H1 (cell line): ENCODE results near the gene TBX6. TPM values are rescaled to one million over a fixed set of nuclear protein-coding genes. Genes with fewer than 3 reads are reported as not detected.

Source experiments
- CTCF ChIA-PET: fragments of 300-600 bp; sonication (Branson Sonifier 250); formaldehyde crosslinking; loops from one replicate; lab custom pipeline; 2021; ENCODE audit not compliant: partially characterized antibody; lab: Charles Lee
- POLR2A ChIA-PET: fragments of 300-600 bp; sonication (Branson Sonifier 250); formaldehyde crosslinking; loops from one replicate; lab custom pipeline; 2021; ENCODE audit warnings: inconsistent platforms; ENCODE audit not compliant: partially characterized antibody; lab: Charles Lee
- DNase-seq, 2 experiments: peaks; one replicate each; pipeline versions ENCODE4 v3.0.0 to v3.0.0-alpha.2; 2010 to 2022; ENCODE audit warnings: low spot score in 2 of 2, low read depth in 1 of 2, mixed read lengths in 1 of 2
- FAIRE-seq: peaks from 2 replicates; lab custom pipeline; 2011; peaks lifted over from hg19 to GRCh38; lab: Jason Lieb, UNC
- H2AFZ ChIP-seq: 2 replicates; pipeline ENCODE4 v1.8.1; 2012; ENCODE audit warnings: low read length, inconsistent platforms
- H2AK5ac ChIP-seq: 2 replicates; pipeline ENCODE4 v1.6.1; 2013; ENCODE audit warnings: low read depth, low read length
- H2BK120ac ChIP-seq: replicated peaks from 2 replicates; pipeline ENCODE3; 2013; ENCODE audit warnings: low read depth, low read length, inconsistent platforms
- H2BK12ac ChIP-seq: 2 replicates; pipeline ENCODE4 v1.6.1; 2013; ENCODE audit warnings: low read depth, low read length
- H2BK15ac ChIP-seq: 2 replicates; pipeline ENCODE4 v1.6.1; 2013; ENCODE audit warnings: low read length
- H2BK20ac ChIP-seq: 2 replicates; pipeline ENCODE4 v1.6.1; 2013; ENCODE audit warnings: low read length
- H2BK5ac ChIP-seq: 2 replicates; pipeline ENCODE4 v1.6.1; 2013; ENCODE audit warnings: low read depth, low read length
- H3K14ac ChIP-seq: 2 replicates; pipeline ENCODE4 v1.6.1; 2013; ENCODE audit warnings: inconsistent platforms; ENCODE audit not compliant: insufficient read length
- H3K18ac ChIP-seq: 2 replicates; pipeline ENCODE4 v1.6.1; 2013; ENCODE audit warnings: low read length; ENCODE audit errors: extremely low read depth
- H3K23ac ChIP-seq: 2 replicates; pipeline ENCODE4 v1.6.1; 2013; ENCODE audit warnings: inconsistent platforms; ENCODE audit not compliant: insufficient read length
- H3K23me2 ChIP-seq: 2 replicates; pipeline ENCODE4 v1.6.1; 2013; ENCODE audit warnings: low read depth, low read length
- H3K27ac ChIP-seq: 2 replicates; pipeline ENCODE4 v1.6.1; 2011; ENCODE audit warnings: low read depth, low read length, inconsistent platforms
- H3K27me3 ChIP-seq, 4 experiments: replicated peaks in 1 of 4; 1 replicate in 1 of 4; 2 replicates in 3 of 4; pipeline versions ENCODE4 v1.6.1 to v1.8.1; 2011 to 2013; ENCODE audit warnings: low read length in 3 of 4, mild to moderate bottlenecking in 3 of 4, inconsistent platforms in 2 of 4, mixed read lengths in 2 of 4, moderate library complexity in 1 of 4; ENCODE audit not compliant: control insufficient read depth in 3 of 4, insufficient read depth in 3 of 4; ENCODE audit errors: extremely low read depth in 1 of 4
- H3K36me3 ChIP-seq, 4 experiments: 2 replicates each; pipeline versions ENCODE4 v1.6.1 to v1.8.1; 2011 to 2013; ENCODE audit warnings: mild to moderate bottlenecking in 4 of 4, low read length in 3 of 4, moderate library complexity in 2 of 4, control low read depth in 1 of 4, inconsistent platforms in 1 of 4; ENCODE audit not compliant: insufficient read depth in 4 of 4, control insufficient read depth in 2 of 4
- H3K4ac ChIP-seq: replicated peaks from 2 replicates; pipeline ENCODE3; 2013; ENCODE audit warnings: low read length, low read depth, mixed read lengths, inconsistent platforms; ENCODE audit not compliant: insufficient read length
- H3K4me1 ChIP-seq, 4 experiments: replicated peaks in 1 of 4; 1 replicate in 1 of 4; 2 replicates in 3 of 4; pipeline versions ENCODE4 v1.6.1 to v1.8.1; 2011 to 2013; ENCODE audit warnings: low read length in 3 of 4, inconsistent platforms in 2 of 4, mixed read lengths in 1 of 4; ENCODE audit not compliant: insufficient read depth in 4 of 4, control insufficient read depth in 3 of 4
- H3K4me2 ChIP-seq, 2 experiments: 2 replicates each; pipeline versions ENCODE4 v1.6.1 to v1.8.1; 2011 to 2013; ENCODE audit warnings: low read depth in 2 of 2, low read length in 2 of 2, control low read depth in 1 of 2, inconsistent platforms in 1 of 2, mild to moderate bottlenecking in 1 of 2; ENCODE audit not compliant: insufficient read depth in 1 of 2
- H3K4me3 ChIP-seq, 4 experiments: fragments of 200-600, 300-600 bp in 1 of 4; sonication (generic), shearing (Covaris generic), sonication (Bioruptor Twin) in 1 of 4; 2 replicates each; pipeline versions ENCODE4 v1.5.1 to v1.8.1; 2011 to 2016; ENCODE audit warnings: low read length in 4 of 4, low read depth in 3 of 4, control low read depth in 2 of 4, inconsistent platforms in 2 of 4, mild to moderate bottlenecking in 2 of 4, mixed read lengths in 1 of 4, moderate library complexity in 1 of 4; ENCODE audit not compliant: insufficient read depth in 2 of 4; ENCODE audit errors: extremely low read depth in 1 of 4
- H3K56ac ChIP-seq: replicated peaks from 2 replicates; pipeline ENCODE3; 2013; ENCODE audit warnings: low read depth, mild to moderate bottlenecking, mixed read lengths, low read length, inconsistent platforms; ENCODE audit not compliant: insufficient read length
- H3K79me1 ChIP-seq: 2 replicates; pipeline ENCODE4 v1.6.1; 2013; ENCODE audit warnings: low read depth, low read length, control low read depth
- H3K79me2 ChIP-seq, 2 experiments: 2 replicates each; pipeline versions ENCODE4 v1.6.1 to v1.8.1; 2012 to 2013; ENCODE audit warnings: low read length in 2 of 2, mild to moderate bottlenecking in 2 of 2, inconsistent platforms in 1 of 2; ENCODE audit not compliant: insufficient read depth in 2 of 2, control insufficient read depth in 1 of 2
- H3K9ac ChIP-seq, 4 experiments: replicated peaks in 1 of 4; 1 replicate in 1 of 4; 2 replicates in 3 of 4; pipeline versions ENCODE4 v1.6.1 to v1.8.1; 2011 to 2013; ENCODE audit warnings: low read depth in 3 of 4, low read length in 3 of 4, control low read depth in 2 of 4, mild to moderate bottlenecking in 2 of 4, moderate library complexity in 2 of 4, inconsistent platforms in 1 of 4; ENCODE audit errors: extremely low read depth in 1 of 4
- H3K9me3 ChIP-seq, 2 experiments: 2 replicates each; pipeline versions ENCODE4 v1.6.1 to v1.8.1; 2012 to 2013; ENCODE audit warnings: mild to moderate bottlenecking in 2 of 2, moderate library complexity in 2 of 2, control low read depth in 1 of 2, inconsistent platforms in 1 of 2, low read depth in 1 of 2, low read length in 1 of 2, mixed read lengths in 1 of 2; ENCODE audit not compliant: insufficient read depth in 2 of 2
- H4K20me1 ChIP-seq, 2 experiments: replicated peaks in 1 of 2; 2 replicates each; pipeline versions ENCODE3 to v1.8.1; 2011 to 2013; ENCODE audit warnings: inconsistent platforms in 2 of 2, low read length in 2 of 2, mild to moderate bottlenecking in 1 of 2; ENCODE audit not compliant: insufficient read depth in 2 of 2, control insufficient read depth in 1 of 2
- H4K5ac ChIP-seq: 2 replicates; pipeline ENCODE4 v1.6.1; 2013; ENCODE audit warnings: low read length, low read depth, mixed read lengths, inconsistent platforms; ENCODE audit not compliant: insufficient read length
- H4K8ac ChIP-seq: 2 replicates; pipeline ENCODE4 v1.8.0; 2013; ENCODE audit warnings: mild to moderate bottlenecking, moderate library complexity, low read length, inconsistent platforms; ENCODE audit not compliant: insufficient read depth; ENCODE audit errors: extremely low read depth
- H4K91ac ChIP-seq: replicated peaks from 2 replicates; pipeline ENCODE3; 2013; ENCODE audit warnings: low read length, mixed read lengths, inconsistent platforms; ENCODE audit not compliant: insufficient read length
- ASH2L ChIP-seq: fragments of 200-600, 300-600 bp; sonication (generic); IDR thresholded peaks from one replicate; pipeline ENCODE4 v1.7.1; 2017; ENCODE audit warnings: low read length
- CHD2 ChIP-seq: IDR thresholded peaks from 2 replicates; pipeline ENCODE4 v1.6.1; 2012; ENCODE audit warnings: low read length, improper control_type of control experiment
- EZH2 ChIP-seq: fragments of 200-600 bp; sonication (generic); IDR thresholded peaks from 2 replicates; pipeline ENCODE4 v1.7.1; 2012; ENCODE audit warnings: low read depth, mild to moderate bottlenecking, moderate library complexity, low read length, inconsistent platforms; ENCODE audit not compliant: severe bottlenecking
- GABPA ChIP-seq: IDR thresholded peaks from 2 replicates; pipeline ENCODE4 v1.6.1; 2011; ENCODE audit warnings: mild to moderate bottlenecking, low read length, moderate library complexity, borderline replicate concordance; ENCODE audit not compliant: insufficient read depth
- KDM4A ChIP-seq: IDR thresholded peaks from one replicate; pipeline ENCODE4 v1.7.1; 2012; ENCODE audit warnings: low read depth, mild to moderate bottlenecking, moderate library complexity, low read length, inconsistent platforms; ENCODE audit not compliant: severe bottlenecking
- MAFK ChIP-seq: IDR thresholded peaks from 2 replicates; pipeline ENCODE4 v1.6.1; 2012; ENCODE audit warnings: low read depth, mild to moderate bottlenecking, improper control_type of control experiment, low read length
- NANOG ChIP-seq: IDR thresholded peaks from 2 replicates; pipeline ENCODE4 v1.6.1; 2011; ENCODE audit warnings: low read length, low read depth, mild to moderate bottlenecking, inconsistent platforms; ENCODE audit not compliant: insufficient read depth, poor library complexity, severe bottlenecking
- RNF2 ChIP-seq: fragments of 200-900, 300-1000 bp; sonication (generic); IDR thresholded peaks from 2 replicates; pipeline ENCODE4 v1.7.1; 2016; ENCODE audit warnings: borderline replicate concordance, low read depth, mild to moderate bottlenecking, antibody characterized with exemption, low read length; ENCODE audit not compliant: poor library complexity, severe bottlenecking; ENCODE audit errors: missing control alignments
- SIRT6 ChIP-seq: IDR thresholded peaks from one replicate; pipeline ENCODE4 v1.7.1; 2012; ENCODE audit warnings: low read length, inconsistent platforms
- SP2 ChIP-seq: IDR thresholded peaks from 2 replicates; pipeline ENCODE4 v1.6.1; 2012; ENCODE audit warnings: mild to moderate bottlenecking, low read length, inconsistent platforms
- SUZ12 ChIP-seq: fragments of 200-600 bp; sonication (generic); IDR thresholded peaks from 2 replicates; pipeline ENCODE4 v1.6.1; 2012; ENCODE audit warnings: mild to moderate bottlenecking, inconsistent platforms, low read length, moderate library complexity, mixed read lengths
- WGBS, 2 experiments: shearing (Covaris generic) in 1 of 2; methylation state at CpG; one replicate each; pipeline versions ENCODE4 v1.1.6 to v1.1.7; 2013 to 2015; ENCODE audit warnings: low lambda C conversion rate in 2 of 2, mixed read lengths in 2 of 2, inconsistent platforms in 1 of 2, low coverage in 1 of 2, missing lambda C conversion rate in 1 of 2; ENCODE audit not compliant: insufficient replicate concordance in 2 of 2, insufficient coverage in 1 of 2, insufficient read length in 1 of 2; ENCODE audit errors: extremely low coverage in 1 of 2, missing lambda C conversion rate in 1 of 2; 5-methylcytosine and 5-hydroxymethylcytosine counted together
- polyA plus RNA-seq, 7 experiments: library from polyadenylated mRNA; depleted of rRNA in 3 of 7; stranded (reverse) in 5 of 7; unstranded in 2 of 7; fragments of >200 nt in 5 of 7; fragments of 200-250 nt in 2 of 7; gene quantifications; 1 replicate in 5 of 7; 2 replicates in 1 of 7; 4 replicates in 1 of 7; pipeline versions ENCODE4 v1.2.1 to v1.2.3, GENCODE V29; 2011 to 2013; ENCODE audit warnings: missing spikeins in 2 of 7, mixed read lengths in 2 of 7
- total RNA-seq: library from RNA; stranded (reverse); fragmentation: NEBNext Ultra II Directional; extraction: Animal tissue kit (Norgen Biotek cat#: 25700); gene quantifications from 2 replicates; pipeline ENCODE4 v1.2.1, GENCODE V29; 2021

TBX6 gene
- total and polyA plus RNA-seq, 2 of the 8 experiments (the other 6 are each of a cell fraction or from before 2014, with no cell fraction given), result 2.2 to 2.8 TPM

DNA sequence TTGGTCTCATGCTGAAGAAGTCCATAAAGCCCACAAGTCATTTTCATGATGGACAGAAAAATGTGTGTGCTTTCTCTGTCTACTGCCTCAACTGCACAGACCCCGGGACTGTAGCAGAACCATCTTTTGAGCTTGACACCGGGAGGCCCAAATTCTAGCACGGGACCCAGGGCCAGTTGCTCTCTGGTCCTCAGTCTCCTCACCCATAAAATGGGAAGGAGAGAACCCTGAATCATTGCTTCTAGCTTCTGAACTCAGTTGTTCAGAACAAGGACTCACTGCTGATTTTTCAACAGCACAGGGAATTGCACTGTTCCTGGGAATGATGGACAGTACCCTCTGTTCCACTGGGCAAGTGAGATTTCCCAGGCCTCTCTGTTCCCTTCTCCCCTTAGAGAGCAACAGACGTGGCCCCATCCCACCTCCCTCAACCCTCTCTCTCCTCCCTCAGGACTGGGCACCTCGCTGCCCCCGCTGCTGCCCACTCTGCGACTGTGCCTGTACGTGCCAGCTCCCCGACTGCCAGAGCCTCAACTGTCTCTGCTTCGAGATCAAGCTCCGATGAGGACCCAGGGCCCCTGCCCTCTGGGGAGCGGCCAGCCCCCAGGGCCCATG lies 28.3 kb downstream of the TBX6 start:
- peak overlapping the region; percentile 34 for H4K91ac ChIP-seq
- FAIRE-seq (no peak), DNase-seq (no peak)
- ChIA-PET POLR2A (interaction anchor here (7.7 to 21.2 kb wide), 2 partner anchors 9 to 27 kb away, joined by 88 to 353 read pairs; partner anchors contain the start of genes TBX6 and YPEL3), CTCF (interaction anchor here (0.6 to 1.7 kb wide), 5 partner anchors 8 to 942 kb away, joined by 3 to 8 read pairs (median 3); no protein-coding TSS in a partner anchor)
- H3K27me3 ChIP-seq, result no peaks in the 10 kb centered on the region
- H2BK120ac ChIP-seq, result no peak overlapping the region
- H2AFZ ChIP-seq, result no peak overlapping the region
- no peak overlapping the region for H3K56ac ChIP-seq
- H3K36me3 ChIP-seq, result peaks cover 2 to 14% (median 13%) of the 10 kb centered on the region in 4 experiments; a peak in 6 of 8 replicates
- TF ChIP-seq SIRT6 (no peak), GABPA (no peak), KDM4A (no peak), SUZ12 (no peak), NANOG (no peak), EZH2 (no peak), SP2 (no peak), ASH2L (no peak), CHD2 (no peak), RNF2 (no peak), MAFK (no peak)
- no peak overlapping the region; the same call in 1 of the 2 replicates for H4K8ac ChIP-seq
- peaks cover 18% of the 10 kb centered on the region for H3K23me2 ChIP-seq
- peak overlapping the region; percentile 57; the same call in 1 of the 2 replicates for H3K18ac ChIP-seq
- no peak overlapping the region for H2AK5ac ChIP-seq
- H3K27ac ChIP-seq, result no peak overlapping the region
- H4K20me1 ChIP-seq, result peaks cover 2 to 20% of the 10 kb centered on the region in 2 experiments
- H3K4me2 ChIP-seq, result peak overlapping the region; percentile 73 to 81
- H3K9ac ChIP-seq, result no peak overlapping the region
- peak overlapping the region; percentile 53 for H2BK15ac ChIP-seq
- no peaks in the 10 kb centered on the region for H3K9me3 ChIP-seq
- H3K23ac ChIP-seq, result no peak overlapping the region
- peaks cover 15 to 23% of the 10 kb centered on the region in 2 experiments for H3K79me2 ChIP-seq
- no peak overlapping the region for H3K14ac ChIP-seq
- H3K4me3 ChIP-seq, result peak overlapping the region; percentile 71 to 92 (median 88); a peak in 6 of 8 replicates
- H2BK5ac ChIP-seq, result peak overlapping the region; percentile 74; the same call in 1 of the 2 replicates
- peaks cover 6 to 24% (median 15%) of the 10 kb centered on the region in 4 experiments for H3K4me1 ChIP-seq
- H4K5ac ChIP-seq, result peak overlapping the region; percentile 34
- WGBS, 2 experiments, result 57% methylated on average over 12 of the region's 12 CpGs; no CpG with 5 or more reads in 1 of the 2 experiments
- H2BK12ac ChIP-seq, result 0 out of 2 replicates have a peak overlapping the region, but pooled peaks have one; percentile 39
- no peak overlapping the region; the same call in 1 of the 2 replicates for H2BK20ac ChIP-seq
- no peak overlapping the region for H3K4ac ChIP-seq
- 0 out of 2 replicates have a peak, but pooled peaks cover 9% of the 10 kb centered on the region for H3K79me1 ChIP-seq
